SIG-M5 treated with dmso at 0.1 percent for 504 hours (cell line): Measurements from ENCODE around the gene CPSF4.
A peak's percentile ranks its signal among the peaks of the same experiment; 100 is the strongest.

Experiments
- DNase-seq: peaks from one replicate; lab custom pipeline; 2025; ENCODE audit not compliant: unreplicated experiment; lab: John Stamatoyannopoulos, UW

Gene CPSF4

GRCh38 chr7:99438573-99439480 is at the start of gene CPSF4, which contains the start of gene PTCD1:
TSS of gene CPSF4 (plus strand) at chr7:99438943. CDS start at chr7:99439083, 140 bp downstream.
TSS of gene PTCD1 (minus strand) at chr7:99438798. CDS start at chr7:99435242, 3,556 bp downstream.
- DNase-seq, result peak; percentile 91

DNA sequence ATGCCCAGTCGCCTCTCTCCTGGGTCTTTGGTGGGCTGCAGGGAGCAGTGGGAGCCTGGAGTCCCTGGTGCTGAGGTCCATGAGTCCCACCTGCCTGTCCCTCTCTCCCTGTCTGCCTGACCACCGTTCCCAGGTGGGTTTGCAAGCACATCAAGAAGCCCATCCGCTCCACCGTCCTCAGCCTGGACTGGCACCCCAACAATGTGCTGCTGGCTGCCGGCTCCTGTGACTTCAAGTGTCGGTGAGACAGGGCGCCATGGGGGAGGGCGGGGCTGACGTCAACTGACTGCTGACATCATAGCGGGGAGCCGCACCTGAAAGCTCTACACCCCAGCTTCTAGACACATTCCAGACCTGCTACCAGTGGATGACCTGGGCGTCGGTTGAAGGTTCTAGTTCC is 49.0 kb upstream of the CPSF4 start:
- DNase-seq, result no peak

DNA sequence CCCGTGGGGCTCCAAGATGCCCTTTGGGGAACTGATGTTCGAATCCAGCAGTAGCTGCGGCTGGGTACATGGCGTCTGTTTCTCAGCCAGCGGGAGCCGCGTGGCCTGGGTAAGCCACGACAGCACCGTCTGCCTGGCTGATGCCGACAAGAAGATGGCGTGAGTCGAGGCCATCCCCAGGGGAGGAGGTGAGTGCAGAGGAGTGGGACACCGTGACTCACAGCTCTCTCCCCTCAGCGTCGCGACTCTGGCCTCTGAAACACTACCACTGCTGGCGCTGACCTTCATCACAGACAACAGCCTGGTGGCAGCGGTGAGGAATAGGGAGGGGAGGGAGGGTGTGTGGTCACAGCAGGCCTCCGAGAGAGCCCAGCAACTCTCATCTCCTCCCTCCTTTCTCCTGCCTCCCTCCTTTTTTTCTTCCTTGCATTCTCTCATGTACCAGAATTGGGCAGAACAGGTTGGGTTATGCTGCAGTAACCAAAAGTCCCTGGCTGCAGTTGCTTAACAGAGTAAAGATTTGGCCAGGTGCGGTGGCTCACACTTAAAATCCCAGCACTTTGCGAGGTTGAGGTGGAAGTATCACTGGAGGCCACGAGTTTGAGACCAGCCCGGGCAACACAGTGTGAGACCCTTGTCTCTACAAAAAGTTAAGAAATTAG is 47.7 kb upstream of the CPSF4 start:
- DNase-seq, result no peak

DNA sequence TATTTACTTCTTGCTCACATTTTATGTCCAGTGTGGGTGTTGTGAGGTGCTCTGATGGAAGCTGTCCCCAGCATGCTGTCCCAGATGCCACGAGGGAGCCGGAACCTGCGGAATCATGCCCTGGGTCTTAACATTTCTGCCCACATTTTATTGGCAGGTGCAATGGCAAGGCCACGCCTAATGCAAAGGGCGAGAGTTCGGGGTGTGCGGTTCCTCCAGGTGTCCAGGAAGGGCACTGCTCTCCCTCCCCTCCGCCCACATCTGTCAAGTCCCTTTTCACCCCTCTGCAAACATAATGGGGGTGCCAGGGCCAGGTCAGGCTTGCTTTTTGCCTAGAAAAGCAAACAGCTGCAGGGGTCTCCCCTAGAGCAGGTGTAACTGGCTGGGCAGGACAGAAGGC is 46.7 kb upstream of the CPSF4 start:
- DNase-seq, result no peak

DNA sequence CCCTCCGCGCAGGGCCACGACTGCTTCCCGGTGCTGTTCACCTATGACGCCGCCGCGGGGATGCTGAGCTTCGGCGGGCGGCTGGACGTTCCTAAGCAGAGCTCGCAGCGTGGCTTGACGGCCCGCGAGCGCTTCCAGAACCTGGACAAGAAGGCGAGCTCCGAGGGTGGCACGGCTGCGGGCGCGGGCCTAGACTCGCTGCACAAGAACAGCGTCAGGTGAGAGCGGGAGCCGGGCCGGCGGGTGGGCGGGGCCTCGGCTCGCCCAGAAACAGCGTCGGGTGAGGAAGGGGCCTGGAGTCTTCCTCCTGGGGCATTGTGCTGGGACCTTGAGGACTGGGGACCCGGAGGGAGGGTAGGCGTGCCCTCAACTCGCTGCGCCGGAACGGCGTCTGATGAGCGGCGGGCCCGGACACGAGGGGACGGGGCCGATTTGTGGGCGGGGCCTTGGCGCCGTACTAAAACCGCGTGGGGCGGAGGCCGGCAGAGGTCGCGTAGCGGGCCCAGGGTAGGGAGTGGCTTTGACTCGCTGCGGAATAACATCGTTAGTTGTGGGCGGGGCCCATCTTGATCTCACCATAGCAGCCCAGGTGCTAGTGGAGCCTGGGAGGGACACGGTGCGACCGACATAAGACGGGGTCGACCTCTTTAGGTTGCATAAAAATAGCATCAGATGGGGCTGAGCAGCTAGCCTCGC is 45.9 kb upstream of the CPSF4 start:
- no peak for DNase-seq

- DNase-seq, result no peak
Measured at GRCh38 chr7:99393355-99394187, 45.2 kb upstream of the CPSF4 start.

DNA sequence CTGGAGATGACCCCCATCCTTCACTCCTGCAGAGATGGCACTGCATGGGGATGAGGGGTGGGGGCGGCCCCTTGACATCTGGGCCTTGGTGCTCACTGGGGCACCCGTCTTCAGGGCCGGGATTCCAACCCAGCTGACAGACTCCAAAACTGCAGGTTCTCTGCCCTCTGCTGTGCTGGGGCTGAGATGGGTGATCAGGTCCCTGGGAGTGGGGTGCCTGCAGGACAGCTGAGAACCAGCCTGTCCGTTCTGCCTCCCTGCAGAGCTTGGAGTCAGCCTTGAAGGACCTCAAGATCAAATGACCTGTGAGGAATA is 44.6 kb upstream of the CPSF4 start:
- DNase-seq, result no peak

DNA sequence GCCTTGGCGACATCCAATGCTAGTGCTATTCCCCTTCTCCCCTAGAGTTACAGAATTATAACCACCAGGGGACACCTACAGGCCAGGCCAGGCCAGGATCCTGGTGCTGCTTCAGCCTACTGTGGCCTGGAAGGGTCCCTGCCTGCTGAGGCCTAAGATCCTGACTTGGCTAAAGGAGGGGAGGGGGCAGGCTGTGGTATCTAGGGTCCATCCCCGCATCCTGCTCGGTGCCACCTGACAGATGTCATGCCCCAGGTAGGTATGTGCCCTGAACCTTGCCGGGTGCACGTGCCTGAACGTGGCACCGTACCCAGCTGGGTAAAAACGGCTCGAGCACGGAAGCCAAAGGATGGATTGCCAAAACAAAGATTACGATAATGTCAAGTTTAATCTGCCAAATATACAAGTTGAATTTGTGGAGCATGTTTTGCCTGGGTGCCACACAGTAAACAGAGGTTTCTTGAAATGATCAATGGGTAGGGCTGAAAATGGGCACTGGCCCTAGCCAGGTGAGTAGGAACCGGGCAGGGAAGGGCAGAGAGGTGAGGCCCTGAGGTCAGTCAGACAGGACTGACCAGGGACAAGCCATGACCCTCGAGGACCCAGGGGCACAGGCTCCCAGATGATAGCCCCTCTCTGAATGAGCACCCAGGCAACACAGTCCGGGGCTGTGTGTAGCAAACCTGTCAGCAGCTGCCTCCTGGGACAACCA is 43.0 kb upstream of the CPSF4 start:
- no peak for DNase-seq

GRCh38 chr7:99396418-99397296 is 42.1 kb upstream of the CPSF4 start:
- no peak for DNase-seq

DNA sequence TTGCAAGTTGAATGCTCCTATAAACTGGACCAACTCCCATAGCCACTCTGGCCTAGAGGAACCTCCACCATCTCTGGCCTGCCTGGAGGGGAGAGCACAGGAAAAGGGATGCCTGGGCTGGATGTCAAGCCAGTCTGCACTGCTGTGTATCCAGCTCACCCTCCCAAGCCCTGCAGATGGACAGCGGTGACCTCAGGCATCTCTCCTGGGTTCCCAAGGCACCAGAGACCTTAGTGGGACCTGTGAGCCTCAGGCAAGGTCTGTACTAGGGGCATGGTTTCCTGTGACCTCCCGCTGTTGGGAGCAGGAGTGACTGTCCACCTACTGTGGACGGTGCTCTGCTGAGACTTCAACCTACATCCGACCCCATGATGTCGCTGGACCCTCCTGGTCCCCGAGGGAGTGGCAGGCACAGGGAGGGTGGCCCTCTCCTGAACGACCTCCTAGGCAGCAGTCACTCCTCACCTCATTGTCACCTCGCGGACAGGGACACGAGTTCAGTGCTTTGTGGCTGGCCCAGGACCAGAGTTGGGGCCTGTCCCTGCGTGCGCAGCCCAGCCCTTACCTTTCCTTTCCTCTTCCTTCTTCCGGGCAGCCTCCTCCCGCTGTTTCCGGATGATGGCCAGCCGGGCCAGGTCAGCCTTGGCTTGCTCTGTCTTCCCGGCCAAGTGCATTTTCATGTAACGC is 41.3 kb upstream of the CPSF4 start:
- no peak for DNase-seq

- DNase-seq, result no peak
Measured at GRCh38 chr7:99398891-99399445, 39.8 kb upstream of the CPSF4 start.

DNA sequence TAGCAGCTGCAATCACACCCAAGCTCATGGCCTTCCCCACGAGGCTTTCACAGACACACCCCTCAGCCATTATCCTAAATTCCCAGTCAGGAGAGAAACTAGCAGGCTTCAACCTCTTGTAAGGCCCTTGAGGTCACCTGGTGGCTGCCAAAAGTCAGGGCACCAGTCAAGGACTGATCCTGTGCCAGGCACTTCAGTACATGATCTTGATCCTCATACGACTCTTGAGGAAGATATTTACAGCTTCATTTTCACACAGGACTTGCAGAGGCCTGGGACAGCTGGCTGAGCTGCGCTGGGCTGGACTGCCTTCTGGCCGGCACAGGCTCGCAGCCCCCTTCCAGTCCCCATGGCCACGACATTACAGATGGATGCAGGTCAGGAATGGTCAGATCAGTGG is 39.1 kb upstream of the CPSF4 start:
- DNase-seq, result no peak

DNA sequence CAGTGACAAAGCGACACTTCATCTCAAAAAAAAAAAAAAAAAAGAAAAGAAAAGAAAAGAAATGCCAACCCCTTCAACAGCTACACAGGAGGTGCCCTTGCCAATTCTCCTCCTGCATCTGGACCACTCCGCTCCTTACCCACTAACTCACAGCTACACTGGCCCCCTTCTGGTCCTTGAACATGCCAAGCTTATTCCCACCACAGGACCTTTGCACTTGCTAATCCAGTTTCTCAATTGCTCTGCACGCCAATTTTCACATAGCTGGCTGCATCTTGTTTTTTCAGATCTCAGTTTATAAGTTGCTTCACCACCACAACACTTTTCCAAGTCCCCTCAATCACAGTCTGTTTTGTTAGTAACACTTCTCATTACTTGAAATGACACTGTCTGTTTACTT is 35.9 kb upstream of the CPSF4 start:
- no peak for DNase-seq

- no peak for DNase-seq
Measured at GRCh38 chr7:99403764-99404163, 35.0 kb upstream of the CPSF4 start.

- no peak for DNase-seq
Measured at GRCh38 chr7:99404235-99404976, 34.3 kb upstream of the CPSF4 start.

- no peak for DNase-seq
Measured at GRCh38 chr7:99404977-99405320, 33.8 kb upstream of the CPSF4 start.

- no peak for DNase-seq
Measured at GRCh38 chr7:99406557-99406956, 32.2 kb upstream of the CPSF4 start.

DNA sequence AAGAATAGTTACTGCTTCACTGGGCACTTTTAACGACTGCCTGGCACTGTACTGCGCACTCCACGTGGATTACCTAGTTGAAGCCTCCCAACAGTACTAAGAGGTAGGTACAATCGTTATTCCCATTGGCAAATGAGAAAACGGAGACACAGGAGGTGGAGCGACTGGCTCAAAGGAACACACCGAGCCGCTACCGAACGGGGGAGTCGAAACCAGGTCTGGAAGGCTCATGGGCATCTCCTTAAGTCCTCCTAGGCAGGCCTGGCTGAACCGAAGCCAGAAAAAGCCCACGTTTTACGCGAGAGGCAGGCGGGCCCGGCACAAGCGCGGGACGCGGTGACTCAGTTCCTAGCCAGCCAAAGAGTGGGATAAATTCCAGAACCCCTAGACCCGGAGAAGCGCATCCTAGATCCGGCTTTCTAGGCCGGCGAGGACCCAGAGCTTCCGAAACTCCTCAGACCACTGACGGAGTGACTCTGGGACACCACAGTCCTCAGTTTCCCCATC is 30.8 kb upstream of the CPSF4 start:
- peak; percentile 31 for DNase-seq
